ENCODE data around the gene WDR74.

WDR74 gene

DNA sequence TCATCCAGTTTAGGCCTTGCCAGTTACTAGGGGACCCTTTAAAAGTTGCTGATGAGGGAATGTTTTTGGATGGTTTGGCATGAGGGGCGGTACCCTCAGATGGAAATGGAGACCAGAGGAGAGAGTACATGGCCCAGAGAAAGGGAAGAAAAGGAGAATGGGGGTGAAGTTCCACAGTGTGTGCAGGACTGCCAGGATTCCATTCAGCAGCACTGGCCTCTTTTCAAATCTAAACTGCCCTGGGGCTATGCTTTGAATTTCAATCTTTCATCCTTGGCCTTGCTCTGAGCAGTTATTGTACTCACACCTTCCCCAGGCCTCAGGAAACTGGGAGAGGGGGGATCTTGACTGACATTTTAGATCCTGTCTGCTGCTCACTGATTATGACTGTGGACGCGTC lies 44.3 kb upstream of the WDR74 start:
- H3K4me3 ChIP-seq (ENCODE audit: low read length): no peak overlapping the region
- H3K4me2 ChIP-seq (ENCODE audit: low read length): no peak overlapping the region
- H3K4me1 ChIP-seq (ENCODE audit: low read length): peaks cover 23% of the 10 kb centered on the region
- H2AFZ ChIP-seq (ENCODE audit: low read depth, low read length): no peak overlapping the region
- peaks cover 53% of the 10 kb centered on the region for H4K20me1 ChIP-seq (ENCODE audit: insufficient read depth, low read length)
- H3K36me3 ChIP-seq (replicated peaks; ENCODE audit: low read depth, low read length): peaks cover 79% of the 10 kb centered on the region
- peaks cover 74% of the 10 kb centered on the region for H3K79me2 ChIP-seq (ENCODE audit: low read length)
- no peak overlapping the region for H3K27ac ChIP-seq (ENCODE audit: low read length)
- no peaks in the 10 kb centered on the region for H3K27me3 ChIP-seq (ENCODE audit: low read depth, low read length)
- H3K9ac ChIP-seq (ENCODE audit: low read length): no peak overlapping the region
- TF ChIP-seq, protein P1, sequence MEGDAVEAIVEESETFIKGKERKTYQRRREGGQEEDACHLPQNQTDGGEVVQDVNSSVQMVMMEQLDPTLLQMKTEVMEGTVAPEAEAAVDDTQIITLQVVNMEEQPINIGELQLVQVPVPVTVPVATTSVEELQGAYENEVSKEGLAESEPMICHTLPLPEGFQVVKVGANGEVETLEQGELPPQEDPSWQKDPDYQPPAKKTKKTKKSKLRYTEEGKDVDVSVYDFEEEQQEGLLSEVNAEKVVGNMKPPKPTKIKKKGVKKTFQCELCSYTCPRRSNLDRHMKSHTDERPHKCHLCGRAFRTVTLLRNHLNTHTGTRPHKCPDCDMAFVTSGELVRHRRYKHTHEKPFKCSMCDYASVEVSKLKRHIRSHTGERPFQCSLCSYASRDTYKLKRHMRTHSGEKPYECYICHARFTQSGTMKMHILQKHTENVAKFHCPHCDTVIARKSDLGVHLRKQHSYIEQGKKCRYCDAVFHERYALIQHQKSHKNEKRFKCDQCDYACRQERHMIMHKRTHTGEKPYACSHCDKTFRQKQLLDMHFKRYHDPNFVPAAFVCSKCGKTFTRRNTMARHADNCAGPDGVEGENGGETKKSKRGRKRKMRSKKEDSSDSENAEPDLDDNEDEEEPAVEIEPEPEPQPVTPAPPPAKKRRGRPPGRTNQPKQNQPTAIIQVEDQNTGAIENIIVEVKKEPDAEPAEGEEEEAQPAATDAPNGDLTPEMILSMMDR (IDR thresholded peaks at IDR 0.05; ENCODE audit: low read depth, low read length): no peak
- no peak for TF ChIP-seq EZH2phosphoT487 (IDR thresholded peaks at IDR 0.05; ENCODE audit: low read depth)
- H3K9me3 ChIP-seq (ENCODE audit: insufficient read depth, low read length): no peaks in the 10 kb centered on the region

GRCh38 chr11:62882788-62883501 lies 43.6 kb upstream of the WDR74 start:
- peaks cover 46% of the 10 kb centered on the region for H4K20me1 ChIP-seq (ENCODE audit: insufficient read depth, low read length)
- H3K4me2 ChIP-seq (ENCODE audit: low read length): peak overlapping the region; percentile 85
- peaks cover 71% of the 10 kb centered on the region for H3K36me3 ChIP-seq (replicated peaks; ENCODE audit: low read depth, low read length)
- H3K27me3 ChIP-seq (ENCODE audit: low read depth, low read length): no peaks in the 10 kb centered on the region
- no peak overlapping the region for H2AFZ ChIP-seq (ENCODE audit: low read depth, low read length)
- TF ChIP-seq, protein P1 (IDR thresholded peaks at IDR 0.05; ENCODE audit: low read depth, low read length): no peak
- TF ChIP-seq EZH2phosphoT487 (IDR thresholded peaks at IDR 0.05; ENCODE audit: low read depth): no peak
- no peaks in the 10 kb centered on the region for H3K9me3 ChIP-seq (ENCODE audit: insufficient read depth, low read length)
- peaks cover 23% of the 10 kb centered on the region for H3K4me1 ChIP-seq (ENCODE audit: low read length)
- H3K4me3 ChIP-seq (ENCODE audit: low read length): peak overlapping the region; percentile 87
- peak overlapping the region; percentile 95 for H3K9ac ChIP-seq (ENCODE audit: low read length)
- peak overlapping the region; percentile 92 for H3K27ac ChIP-seq (ENCODE audit: low read length)
- peaks cover 81% of the 10 kb centered on the region for H3K79me2 ChIP-seq (ENCODE audit: low read length)

DNA sequence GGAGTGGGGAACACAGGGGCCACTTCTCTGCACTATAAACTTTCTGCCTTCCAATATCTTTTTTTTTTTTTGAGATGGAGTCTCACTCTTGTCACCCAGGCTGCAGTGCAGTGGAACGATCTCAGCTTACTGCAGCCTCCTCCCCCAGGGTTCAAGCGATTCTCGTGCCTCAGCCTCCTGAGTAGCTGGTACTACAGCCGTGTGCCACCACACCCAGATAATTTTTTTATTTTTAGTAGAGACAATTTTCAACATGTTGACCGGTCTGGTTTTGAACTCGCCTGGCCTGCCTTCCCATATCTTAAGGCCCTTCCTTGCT lies 43.0 kb upstream of the WDR74 start:
- H4K20me1 ChIP-seq (ENCODE audit: insufficient read depth, low read length): peaks cover 42% of the 10 kb centered on the region
- H3K36me3 ChIP-seq (replicated peaks; ENCODE audit: low read depth, low read length): peaks cover 69% of the 10 kb centered on the region
- H3K9ac ChIP-seq (ENCODE audit: low read length): peak overlapping the region; percentile 95
- H3K27ac ChIP-seq (ENCODE audit: low read length): peak overlapping the region; percentile 92
- no peaks in the 10 kb centered on the region for H3K9me3 ChIP-seq (ENCODE audit: insufficient read depth, low read length)
- peak overlapping the region; percentile 87 for H3K4me3 ChIP-seq (ENCODE audit: low read length)
- H3K4me1 ChIP-seq (ENCODE audit: low read length): peaks cover 23% of the 10 kb centered on the region
- peak overlapping the region; percentile 85 for H3K4me2 ChIP-seq (ENCODE audit: low read length)
- peaks cover 87% of the 10 kb centered on the region for H3K79me2 ChIP-seq (ENCODE audit: low read length)
- H2AFZ ChIP-seq (ENCODE audit: low read depth, low read length): no peak overlapping the region
- no peaks in the 10 kb centered on the region for H3K27me3 ChIP-seq (ENCODE audit: low read depth, low read length)
- TF ChIP-seq, protein P1 (IDR thresholded peaks at IDR 0.05; ENCODE audit: low read depth, low read length): no peak
- no peak for TF ChIP-seq EZH2phosphoT487 (IDR thresholded peaks at IDR 0.05; ENCODE audit: low read depth)

- Histone ChIP-seq H3K4me2 (ENCODE audit: low read length) (peak overlapping the region; percentile 85), H3K27ac (ENCODE audit: low read length) (peak overlapping the region; percentile 92), H3K27me3 (ENCODE audit: low read depth, low read length) (no peaks in the 10 kb centered on the region), H3K4me1 (ENCODE audit: low read length) (peaks cover 23% of the 10 kb centered on the region), H4K20me1 (ENCODE audit: insufficient read depth, low read length) (peaks cover 40% of the 10 kb centered on the region), H3K9me3 (ENCODE audit: insufficient read depth, low read length) (no peaks in the 10 kb centered on the region), H3K36me3 (replicated peaks; ENCODE audit: low read depth, low read length) (peaks cover 68% of the 10 kb centered on the region), H3K4me3 (ENCODE audit: low read length) (peak overlapping the region; percentile 87), H3K79me2 (ENCODE audit: low read length) (peaks cover 91% of the 10 kb centered on the region), H2AFZ (ENCODE audit: low read depth, low read length) (no peak overlapping the region), H3K9ac (ENCODE audit: low read length) (peak overlapping the region; percentile 95)
- TF ChIP-seq, protein P1 (IDR thresholded peaks at IDR 0.05; ENCODE audit: low read depth, low read length): no peak
- TF ChIP-seq EZH2phosphoT487 (IDR thresholded peaks at IDR 0.05; ENCODE audit: low read depth): no peak
Observed at GRCh38 chr11:62881579-62882430, 42.4 kb upstream of the WDR74 start.

All from OCI-LY3 (cell line).